ENCODE measurements around the gene NTF3.

Gene NTF3

DNA sequence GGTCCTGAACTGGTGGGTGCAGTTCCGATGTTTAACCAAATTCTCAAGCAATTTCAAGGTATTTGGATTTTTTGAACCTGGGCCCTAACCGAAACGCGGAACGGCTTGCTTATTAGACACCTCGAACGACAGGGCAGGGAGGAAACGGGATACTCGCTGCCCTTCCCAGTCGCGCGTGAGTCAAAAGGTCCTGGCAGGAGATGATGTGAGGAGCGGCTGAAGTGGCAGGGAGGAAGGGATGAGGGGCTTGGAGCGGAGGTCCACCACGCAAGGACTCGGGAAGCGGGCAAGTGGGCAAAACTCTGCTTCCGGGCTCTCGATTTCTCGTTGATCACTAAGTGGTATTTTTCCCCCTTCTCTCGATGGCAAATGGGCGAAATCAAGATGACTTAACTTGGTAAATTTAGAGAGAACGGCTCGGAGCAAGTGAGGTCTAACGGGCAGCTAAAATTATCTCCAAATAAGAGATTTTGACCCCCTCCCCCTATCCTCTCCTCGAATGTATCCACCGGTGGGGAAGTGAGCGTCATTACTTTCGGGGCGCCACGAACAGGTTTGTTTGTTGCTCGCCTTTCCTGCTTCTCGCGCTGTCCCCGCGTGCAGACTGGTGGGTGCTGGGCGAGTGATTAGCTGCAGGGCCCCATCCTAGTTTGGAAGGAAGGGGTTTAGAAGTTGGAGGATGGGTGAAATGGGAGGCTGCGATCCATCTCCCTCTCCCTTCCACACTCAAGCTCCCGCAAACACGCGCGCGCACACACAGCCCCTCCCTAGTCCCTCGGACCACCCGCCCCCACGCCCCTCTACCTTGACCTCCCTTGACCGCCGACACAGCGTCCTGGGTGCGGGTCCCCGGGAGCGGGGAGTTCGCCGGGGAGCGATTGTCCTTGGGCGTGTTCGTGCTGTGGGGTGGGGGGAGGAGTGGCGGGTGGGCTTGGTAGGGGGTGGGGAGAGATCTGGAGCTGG lies 986 bp upstream of the NTF3 start:
- DNase-seq (ENCODE audit: low spot score) = peak; percentile 61

DNA sequence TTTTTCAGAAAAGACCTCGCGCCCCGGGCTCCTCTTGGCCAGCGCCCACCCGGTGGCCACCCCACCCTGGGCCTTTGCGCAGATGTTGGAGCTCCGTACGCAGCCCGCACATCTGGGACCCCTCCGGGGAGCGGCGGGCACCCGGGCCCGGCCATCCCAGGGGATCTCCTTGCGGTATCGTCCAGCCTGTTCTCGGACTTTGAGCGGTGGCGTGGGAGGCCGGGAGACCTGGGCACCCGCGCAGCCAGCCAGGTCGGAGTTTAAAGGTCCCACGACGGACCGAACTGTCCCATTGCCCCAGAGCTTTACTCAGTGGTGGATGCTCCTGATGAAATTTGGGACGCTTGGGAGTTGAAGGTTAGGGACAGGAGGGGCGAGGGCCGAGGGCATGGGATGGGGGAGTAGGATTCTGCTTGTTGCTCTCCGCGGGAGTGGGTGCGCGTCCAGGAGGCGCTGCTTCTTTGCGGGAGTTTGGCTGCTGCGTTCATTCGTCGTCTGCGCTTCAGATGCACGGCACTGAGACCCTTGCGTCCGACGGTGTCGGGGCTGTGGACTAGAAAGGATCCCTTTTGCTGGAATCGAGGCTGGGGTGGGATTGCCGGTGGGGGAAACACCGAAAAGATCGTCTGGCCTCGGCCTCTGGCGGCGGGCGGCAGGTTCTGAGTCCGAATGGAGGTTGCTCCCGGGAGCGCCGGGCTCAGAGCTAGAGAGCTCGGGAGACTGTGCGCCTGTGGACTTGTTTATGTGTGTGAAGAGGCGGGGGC lies 1.4 kb downstream of the NTF3 start:
- peak; percentile 41 for DNase-seq (ENCODE audit: low spot score)

DNA sequence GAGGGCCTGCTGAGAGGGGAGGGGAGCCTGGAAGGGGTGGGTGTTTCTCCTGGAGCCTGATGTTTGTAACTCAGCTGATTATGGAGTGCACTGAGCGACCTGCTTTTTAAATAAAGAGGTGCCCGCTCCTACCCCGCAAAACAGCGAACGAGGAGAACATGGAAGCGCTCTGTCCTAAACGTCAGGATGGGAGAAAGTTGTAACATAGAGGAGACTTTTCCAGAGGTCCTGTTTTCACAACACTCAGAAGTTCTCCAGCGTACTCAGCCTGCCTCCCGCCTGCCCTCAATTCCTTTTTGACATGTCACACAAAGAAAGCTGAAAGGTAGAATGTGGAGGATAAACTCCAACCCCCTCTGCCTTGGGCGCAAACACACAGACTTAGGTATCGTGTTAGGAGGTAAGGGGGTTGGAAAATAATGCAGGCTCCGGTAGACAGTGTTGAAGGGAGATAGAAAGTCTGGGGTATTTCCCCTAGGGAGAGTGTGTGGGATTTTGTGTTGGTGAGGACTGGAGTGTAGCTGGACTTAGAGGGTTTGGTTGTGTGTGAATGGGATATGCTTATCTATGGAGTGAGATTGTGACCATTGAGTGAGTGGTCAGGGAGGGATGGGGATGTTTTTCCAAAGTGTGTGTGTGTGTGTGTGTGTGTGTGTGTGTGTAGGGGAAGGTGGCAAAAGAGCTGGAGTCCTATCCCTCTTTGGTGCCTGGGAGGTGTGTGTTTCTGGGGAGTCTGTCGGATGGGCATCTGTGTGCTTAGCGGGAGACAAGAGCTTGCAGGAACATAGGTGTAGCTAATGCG lies 2.1 kb downstream of the NTF3 start:
- DNase-seq (ENCODE audit: low spot score) = peak; percentile 41

DNA sequence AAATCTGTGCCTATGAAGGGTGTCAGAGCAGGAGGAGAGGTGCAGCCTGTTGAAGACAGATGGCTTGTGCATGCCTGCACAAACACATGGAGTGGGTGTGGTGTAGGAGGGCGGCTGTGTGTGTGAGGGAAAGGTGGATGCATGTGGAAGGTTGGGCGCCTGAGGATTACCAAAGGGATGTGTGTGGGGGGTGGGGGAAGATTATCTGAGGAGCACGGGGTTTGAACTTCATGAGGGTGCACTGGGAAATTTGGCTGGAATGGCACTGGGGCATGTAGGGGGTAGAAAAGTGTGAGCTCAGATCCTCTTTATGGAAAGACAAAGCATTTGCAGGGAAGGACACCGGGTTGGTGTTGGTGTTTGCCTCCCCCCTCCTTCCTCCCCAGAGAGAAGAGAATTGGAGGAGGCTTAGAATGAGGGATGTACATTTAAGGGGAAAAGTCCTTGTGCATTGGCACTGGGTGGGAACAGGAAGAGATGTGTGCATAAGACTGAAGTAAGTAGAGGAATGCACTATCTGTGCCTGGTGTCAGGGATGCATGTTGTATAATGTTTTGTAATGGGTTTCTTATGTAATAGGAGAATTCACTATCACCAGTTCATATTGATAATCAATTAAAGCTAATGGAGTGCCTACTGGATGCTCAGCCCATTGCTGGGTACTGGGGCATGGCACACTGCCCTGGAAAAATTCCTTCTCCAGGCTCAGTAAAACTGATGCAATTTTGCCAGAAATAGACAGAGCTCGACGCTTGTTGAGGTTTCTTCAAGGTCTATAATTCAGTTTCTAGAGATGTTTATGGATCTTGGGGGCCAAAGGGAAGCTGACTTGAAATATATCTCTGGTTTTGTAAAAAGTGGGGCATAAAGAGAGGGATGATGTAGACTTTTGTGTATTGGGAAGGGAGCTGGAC lies 3.0 kb downstream of the NTF3 start:
- no peak for DNase-seq (ENCODE audit: low spot score)

DNA sequence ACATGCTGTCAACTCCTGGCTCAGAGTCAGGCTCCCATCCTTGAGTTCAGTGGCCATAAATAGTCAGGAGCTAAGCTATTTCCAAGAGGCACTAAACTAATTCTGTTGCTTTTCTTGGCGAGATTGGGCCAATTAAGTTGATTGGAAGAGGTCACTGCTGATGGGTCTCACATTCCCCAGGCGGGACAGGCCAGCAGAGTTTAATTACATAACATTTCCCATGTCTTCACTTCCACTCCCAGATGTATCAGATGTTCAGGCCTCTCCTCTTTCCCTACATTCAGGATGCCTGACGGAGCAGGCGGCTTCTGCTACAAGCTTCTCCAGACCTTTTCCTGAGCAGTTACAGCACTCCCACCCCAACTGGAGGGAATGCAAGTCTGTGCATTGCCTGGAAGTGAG lies 5.3 kb downstream of the NTF3 start:
- DNase-seq (ENCODE audit: low spot score) = no peak

DNA sequence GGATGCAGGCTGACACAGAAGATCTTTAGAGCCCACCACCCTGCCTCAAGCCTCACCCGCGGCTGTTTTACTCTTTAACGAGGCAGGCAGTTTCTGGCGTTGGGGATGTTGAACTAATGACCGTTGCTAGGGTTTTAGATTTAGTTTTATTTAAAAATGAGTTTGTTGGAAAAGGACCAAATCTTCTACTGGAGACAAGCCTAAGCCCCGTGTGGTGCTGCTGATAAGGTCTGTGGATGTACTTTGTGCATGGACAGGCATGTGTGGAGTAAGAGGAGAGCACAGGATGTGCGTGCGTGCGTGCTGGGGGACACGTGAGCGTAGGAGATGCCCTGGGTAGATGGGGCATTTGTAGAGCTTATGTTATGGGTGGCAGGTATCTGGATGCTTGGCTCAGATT lies 5.7 kb downstream of the NTF3 start:
- no peak for DNase-seq (ENCODE audit: low spot score)

DNA sequence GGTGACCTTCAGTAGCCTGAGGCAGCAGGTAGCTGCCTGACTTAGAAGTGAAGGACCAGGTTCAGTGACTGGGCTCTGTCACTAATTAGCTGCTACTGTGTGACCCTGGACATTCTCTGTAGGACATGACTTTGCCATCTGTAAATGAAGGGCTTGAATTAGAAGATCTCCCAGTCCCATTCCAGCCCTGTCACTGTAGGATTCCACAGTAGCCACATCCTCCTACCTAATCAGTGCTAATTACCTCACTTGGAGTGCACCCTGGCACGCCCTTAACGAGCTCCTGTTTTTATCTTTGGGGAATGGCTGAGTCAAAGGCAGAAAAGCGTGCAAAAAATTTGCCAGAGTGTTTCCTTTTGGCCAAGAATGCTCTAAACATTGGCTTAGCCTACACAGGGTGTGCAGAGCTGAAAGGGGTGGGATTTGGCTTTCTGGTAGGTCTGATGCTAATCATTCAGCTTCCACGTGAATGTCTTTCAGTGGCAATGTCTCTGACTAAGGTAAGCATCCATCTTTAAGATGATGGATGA lies 6.8 kb downstream of the NTF3 start:
- no peak for DNase-seq (ENCODE audit: low spot score)

DNA sequence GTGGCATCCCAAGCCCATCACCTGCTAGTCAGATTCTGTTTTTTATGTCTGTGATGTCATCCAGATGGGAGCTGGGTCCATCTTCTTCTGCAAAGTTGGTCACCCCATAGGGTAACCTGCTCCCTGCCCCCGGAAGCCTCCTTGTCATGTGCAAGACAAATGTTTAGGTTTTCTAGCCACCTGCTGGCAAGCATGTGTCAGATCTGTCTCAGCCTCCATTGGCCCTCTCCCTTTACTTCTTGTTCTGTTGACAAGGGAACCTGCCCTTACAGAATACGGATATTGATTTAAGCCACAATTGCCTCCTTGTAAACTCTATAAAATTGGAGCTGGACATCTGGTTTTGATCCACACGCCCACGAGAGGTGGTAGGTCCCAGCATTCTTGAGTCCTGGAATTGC lies 7.5 kb downstream of the NTF3 start:
- DNase-seq (ENCODE audit: low spot score) = no peak

DNA sequence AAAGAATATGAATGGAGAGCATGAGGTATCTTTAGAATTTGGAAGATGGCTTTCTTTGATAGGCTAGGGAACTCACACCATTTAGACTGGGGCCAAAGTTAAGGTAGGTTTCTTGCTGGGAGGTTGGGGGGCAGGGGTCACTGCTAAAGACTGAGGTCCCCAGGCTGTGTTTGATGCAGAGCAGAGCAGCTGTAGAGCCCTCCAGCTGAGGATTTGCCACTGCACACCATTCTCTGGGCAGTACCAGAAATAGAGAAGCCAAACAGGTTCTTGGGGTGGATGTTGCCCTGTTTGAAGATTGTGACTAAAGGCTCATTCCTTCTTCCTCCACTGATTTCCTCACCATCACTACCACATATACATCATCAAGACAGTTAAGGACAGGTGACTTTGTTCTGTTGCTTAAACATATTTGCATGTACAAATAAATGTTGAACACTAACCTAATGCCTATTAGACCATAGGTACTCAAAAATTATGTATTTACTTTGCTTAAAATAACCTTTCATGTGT lies 7.9 kb downstream of the NTF3 start:
- no peak for DNase-seq (ENCODE audit: low spot score)

DNA sequence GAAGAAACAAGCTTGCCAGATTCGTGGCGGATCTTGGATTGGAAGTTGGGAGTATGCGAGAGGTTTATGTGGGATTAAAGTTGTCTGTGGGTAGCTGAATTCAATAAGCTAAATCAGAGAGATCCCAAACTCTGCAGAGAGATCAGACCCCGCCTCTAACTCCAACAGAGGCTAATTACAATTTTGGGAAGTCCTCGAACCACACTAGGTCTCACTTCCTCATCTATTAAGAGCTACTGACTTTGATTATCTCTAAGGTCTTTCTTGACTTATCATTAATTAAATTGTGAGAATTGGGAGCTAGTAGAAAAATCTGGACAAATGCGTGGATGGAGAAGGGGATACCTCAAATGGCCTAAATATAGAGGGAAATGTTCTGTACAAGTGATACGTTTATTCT lies 9.1 kb downstream of the NTF3 start:
- no peak for DNase-seq (ENCODE audit: low spot score)

DNA sequence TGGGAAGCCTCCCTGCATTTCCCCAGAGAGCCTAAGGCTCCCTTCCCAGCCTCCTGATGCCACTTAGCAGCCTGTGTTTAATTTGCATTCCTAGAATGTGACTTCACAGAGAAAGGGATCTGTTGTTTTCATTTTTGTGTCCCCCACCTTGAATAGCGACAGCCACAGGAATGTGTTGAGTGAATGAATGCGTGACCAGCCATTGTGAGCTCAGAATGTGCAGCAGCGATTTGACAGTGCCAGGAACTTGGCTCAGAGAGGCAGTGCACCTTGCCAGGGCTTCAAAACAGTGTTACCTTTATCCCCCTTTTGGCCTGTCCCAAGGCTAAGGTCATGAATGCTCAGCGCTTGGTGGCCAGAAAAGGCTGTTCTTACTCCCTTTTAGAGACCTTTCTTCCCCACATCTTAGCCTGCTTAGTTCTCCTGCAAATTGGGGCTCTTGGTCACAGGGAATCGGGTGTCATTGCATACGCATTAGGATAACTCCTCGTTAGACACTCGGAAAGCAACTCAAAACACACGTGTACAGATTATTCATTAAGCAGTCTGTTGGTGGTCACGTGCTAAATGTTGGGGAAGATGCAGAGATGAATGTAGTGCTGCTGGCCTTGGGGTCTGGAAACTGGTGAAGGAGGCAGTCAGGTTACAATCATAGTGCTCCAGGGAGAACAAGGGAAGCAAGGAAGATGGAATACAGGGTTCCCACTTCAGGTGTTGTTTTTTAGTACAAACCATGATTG lies 9.8 kb downstream of the NTF3 start:
- DNase-seq (ENCODE audit: low spot score) = peak; percentile 58

DNA sequence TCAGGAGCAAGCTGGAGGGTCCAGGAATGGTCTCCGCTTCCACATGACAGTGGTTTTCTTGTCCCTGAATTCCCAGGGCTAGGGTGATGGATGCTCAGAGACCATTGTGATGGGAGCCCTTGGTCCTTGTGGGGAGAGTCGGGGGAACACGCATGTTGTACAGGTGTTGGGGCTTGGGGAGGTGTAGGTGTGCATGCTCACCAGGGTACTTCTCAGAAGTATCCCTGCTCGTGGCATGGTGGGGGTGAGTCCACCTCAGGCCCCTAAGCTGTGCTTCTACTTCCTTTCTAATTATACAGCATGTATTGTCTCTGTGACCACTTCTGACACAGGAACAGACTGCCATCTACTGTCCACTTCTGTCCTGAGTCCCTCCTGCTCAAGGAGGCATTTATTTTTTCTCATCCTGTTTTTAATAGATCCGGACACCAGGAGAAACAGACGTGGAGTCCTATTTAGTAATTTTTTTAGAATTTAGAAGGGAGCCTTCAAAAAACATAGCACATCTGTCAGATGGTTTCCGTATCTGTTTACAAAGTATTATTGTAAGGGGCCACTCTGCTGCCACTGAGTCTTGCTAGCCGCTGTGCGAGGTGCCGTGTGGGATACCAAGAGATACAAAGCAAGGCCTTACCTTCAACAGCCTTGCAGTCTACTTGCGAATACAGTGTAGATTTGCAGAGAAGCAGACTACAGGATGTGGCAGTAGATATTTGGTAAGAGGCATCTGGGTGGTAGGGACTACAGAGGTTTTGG lies 10.5 kb downstream of the NTF3 start:
- DNase-seq (ENCODE audit: low spot score) = peak; percentile 53

DNA sequence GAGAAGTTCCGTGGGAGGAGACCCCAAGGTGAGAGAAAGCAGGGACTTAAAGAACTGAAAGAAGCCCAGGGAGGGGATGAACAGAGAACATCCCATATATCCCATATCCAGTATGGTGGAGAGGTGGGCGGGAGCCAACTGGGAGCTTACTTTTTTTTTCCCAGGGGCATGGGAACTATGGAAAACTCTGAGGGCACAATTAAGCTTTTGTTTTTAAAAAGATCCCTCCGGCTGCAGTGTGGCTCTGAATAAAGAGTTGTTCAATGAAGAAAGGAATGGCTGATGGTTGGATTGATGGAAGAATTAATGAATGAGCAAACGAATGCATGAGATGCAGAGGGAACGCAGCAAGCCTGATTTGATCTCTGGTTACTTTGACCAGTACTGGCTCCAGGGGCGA lies 12.6 kb downstream of the NTF3 start:
- DNase-seq (ENCODE audit: low spot score) = no peak

DNA sequence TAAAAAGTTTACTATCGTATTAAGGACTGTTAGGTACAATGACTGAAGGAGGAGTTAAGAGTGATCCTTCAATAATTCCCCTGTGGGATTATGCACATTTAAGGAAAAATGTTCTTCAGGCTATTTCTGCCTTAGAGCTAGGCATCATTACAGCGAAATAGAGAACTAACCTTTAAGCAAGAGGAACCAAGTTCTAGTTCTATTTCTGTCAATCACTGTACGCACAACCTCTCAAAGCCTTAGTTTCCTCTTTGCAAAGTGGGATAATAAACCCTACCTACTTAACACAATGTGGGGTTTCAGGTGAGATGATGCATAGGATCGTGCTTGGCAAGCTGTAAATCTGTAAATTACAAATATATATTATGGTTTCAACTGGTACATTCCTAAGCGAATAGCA lies 15.4 kb downstream of the NTF3 start:
- DNase-seq (ENCODE audit: low spot score) = no peak

DNA sequence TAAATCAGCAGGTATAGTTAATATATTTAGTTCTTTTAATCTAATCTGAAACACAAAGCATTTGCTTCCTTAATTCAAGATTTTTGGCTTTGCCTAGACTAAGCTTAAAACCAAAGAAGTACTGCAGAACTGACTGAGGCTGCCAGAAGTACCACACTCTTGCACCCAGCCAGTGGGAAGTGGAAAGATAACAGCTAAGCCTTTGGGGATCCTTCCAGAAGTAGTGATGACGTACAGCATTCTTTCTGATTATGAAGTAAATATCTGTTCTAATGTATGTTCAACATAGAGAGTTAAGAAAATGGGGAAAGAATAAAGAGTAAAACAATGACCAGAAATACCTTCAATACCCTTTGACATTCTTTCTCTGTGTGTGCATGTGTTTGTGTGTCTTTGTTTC lies 19.3 kb downstream of the NTF3 start:
- DNase-seq (ENCODE audit: low spot score) = no peak

DNA sequence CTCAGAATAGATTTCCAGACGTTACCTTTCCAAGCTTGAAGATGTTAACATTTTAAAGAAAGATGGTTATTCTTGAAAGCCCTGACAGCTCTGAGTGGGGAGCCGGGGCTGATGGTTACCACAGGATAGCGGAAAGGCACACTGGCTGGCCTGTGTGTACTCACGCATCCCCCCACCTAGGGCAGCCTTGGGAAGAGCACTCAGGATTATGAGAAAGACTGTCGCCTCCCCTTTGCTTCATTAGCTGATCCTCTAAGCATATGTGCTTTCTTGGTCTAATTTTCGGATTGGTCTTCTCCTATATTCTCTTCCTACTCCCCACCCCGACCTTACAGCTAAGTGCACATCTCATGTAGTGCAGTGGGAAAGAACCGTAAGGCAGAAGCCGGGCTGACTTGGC lies 20.7 kb downstream of the NTF3 start:
- no peak for DNase-seq (ENCODE audit: low spot score)

DNA sequence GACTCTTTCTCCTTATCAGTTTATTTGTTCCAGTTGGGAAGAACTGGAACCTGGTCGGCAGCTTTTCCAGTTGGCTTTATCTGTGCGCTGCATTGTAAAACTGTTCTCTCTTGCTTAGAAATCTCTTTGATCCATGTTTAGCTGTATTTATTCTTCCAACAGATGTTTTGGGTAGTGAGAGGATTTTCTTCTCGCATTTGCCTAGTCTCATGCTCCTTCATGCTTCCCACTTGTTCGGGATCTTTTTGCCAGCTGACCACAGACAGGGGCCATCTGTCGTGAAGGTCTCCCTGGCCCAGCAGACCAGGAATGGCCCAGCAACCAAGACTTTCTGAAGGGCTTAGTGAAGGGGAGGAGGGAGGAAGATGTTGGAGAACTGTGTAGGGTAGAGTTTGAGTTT lies 21.6 kb downstream of the NTF3 start:
- no peak for DNase-seq (ENCODE audit: low spot score)

DNA sequence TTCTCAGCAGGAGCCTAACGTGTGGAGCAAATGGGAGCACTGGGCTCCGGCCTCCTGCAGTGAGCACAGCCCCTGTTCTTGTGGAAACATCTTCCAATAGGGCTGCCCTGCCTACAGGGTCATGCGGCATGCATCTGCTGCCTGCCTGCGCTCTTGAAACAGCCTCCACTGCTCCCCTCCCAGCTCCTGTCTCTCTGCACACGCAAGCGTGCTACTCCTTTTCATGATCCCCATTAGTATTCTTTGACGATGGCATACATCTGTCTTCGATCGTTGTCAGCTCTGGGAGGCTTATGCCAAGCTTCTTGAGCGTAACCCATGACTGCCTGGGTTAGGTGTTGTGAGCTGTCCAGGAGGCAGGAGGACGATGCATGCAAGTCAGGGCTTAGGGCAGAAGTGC lies 23.1 kb downstream of the NTF3 start:
- no peak for DNase-seq (ENCODE audit: low spot score)

DNA sequence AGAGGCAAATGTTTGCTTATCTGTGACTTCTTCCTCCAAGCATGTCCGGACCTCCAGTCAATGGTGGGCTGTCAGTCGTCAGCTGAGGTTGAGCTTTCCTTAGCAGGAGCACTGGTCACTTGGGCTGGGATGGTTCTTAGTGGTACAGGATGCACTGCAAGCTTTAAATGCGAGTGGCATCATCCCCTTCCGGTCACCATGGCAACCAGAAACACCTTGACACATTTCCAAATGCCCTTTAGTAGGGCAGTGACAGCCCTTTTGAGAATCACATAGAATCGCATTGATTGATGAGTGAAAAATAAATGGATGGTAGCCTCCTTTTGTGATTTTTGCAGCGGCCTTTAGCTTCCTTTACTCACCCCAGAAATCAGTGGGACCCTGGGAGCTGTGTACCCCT lies 24.1 kb downstream of the NTF3 start:
- DNase-seq (ENCODE audit: low spot score) = no peak

Data from hepatic stellate cell (primary cell).